Eye (tissue), 1 donor: Measurements from ENCODE around the gene GPC5.

Source experiments
- DNase-seq: peaks from one replicate; pipeline ENCODE4 v3.0.0-alpha.2; 2015

Gene GPC5

GRCh38 chr13:91904597-91904996 lies 506.2 kb downstream of the GPC5 start:
- no peak for DNase-seq

GRCh38 chr13:91907398-91907797 lies 509.0 kb downstream of the GPC5 start:
- no peak for DNase-seq

- no peak for DNase-seq
Measured at GRCh38 chr13:91909617-91910016, 511.2 kb downstream of the GPC5 start.

GRCh38 chr13:91922969-91923592 lies 524.7 kb downstream of the GPC5 start:
- DNase-seq, result no peak

GRCh38 chr13:91930687-91931086 lies 532.3 kb downstream of the GPC5 start:
- no peak for DNase-seq

GRCh38 chr13:91934354-91934753 lies 535.9 kb downstream of the GPC5 start:
- no peak for DNase-seq

GRCh38 chr13:91946498-91947070 lies 548.2 kb downstream of the GPC5 start:
- peak; percentile 75 for DNase-seq

GRCh38 chr13:91948736-91949135 lies 550.3 kb downstream of the GPC5 start:
- no peak for DNase-seq

- no peak for DNase-seq
Measured at GRCh38 chr13:91950803-91951202, 552.4 kb downstream of the GPC5 start.

- DNase-seq, result no peak
Measured at GRCh38 chr13:91955546-91956355, 557.3 kb downstream of the GPC5 start.

GRCh38 chr13:91960947-91961346 lies 562.5 kb downstream of the GPC5 start:
- no peak for DNase-seq

- no peak for DNase-seq
Measured at GRCh38 chr13:91962946-91963345, 564.5 kb downstream of the GPC5 start.

GRCh38 chr13:91965511-91965910 lies 567.1 kb downstream of the GPC5 start:
- peak; percentile 94 for DNase-seq

- DNase-seq, result no peak
Measured at GRCh38 chr13:91978571-91978970, 580.1 kb downstream of the GPC5 start.

GRCh38 chr13:91986761-91987483 lies 588.5 kb downstream of the GPC5 start:
- no peak for DNase-seq

GRCh38 chr13:91988331-91988730 lies 589.9 kb downstream of the GPC5 start:
- no peak for DNase-seq

- no peak for DNase-seq
Measured at GRCh38 chr13:92012787-92013186, 614.4 kb downstream of the GPC5 start.

- no peak for DNase-seq
Measured at GRCh38 chr13:92017737-92018136, 619.3 kb downstream of the GPC5 start.

- no peak for DNase-seq
Measured at GRCh38 chr13:92028695-92029094, 630.3 kb downstream of the GPC5 start.

- no peak for DNase-seq
Measured at GRCh38 chr13:92029641-92030040, 631.2 kb downstream of the GPC5 start.

GRCh38 chr13:92038905-92039304 lies 640.5 kb downstream of the GPC5 start:
- DNase-seq, result no peak

GRCh38 chr13:92042522-92042921 lies 644.1 kb downstream of the GPC5 start:
- no peak for DNase-seq

GRCh38 chr13:92044351-92044750 lies 645.9 kb downstream of the GPC5 start:
- no peak for DNase-seq

- DNase-seq, result no peak
Measured at GRCh38 chr13:92054389-92054788, 656.0 kb downstream of the GPC5 start.
